H1 (cell line): ENCODE measurements around the gene CRACDL. TPM values are rescaled to one million over a fixed set of nuclear protein-coding genes. Genes with fewer than 3 reads are reported as not detected.

Source experiments
- CTCF ChIA-PET: fragments of 300-600 bp; sonication (Branson Sonifier 250); formaldehyde crosslinking; loops from one replicate; lab custom pipeline; 2021; ENCODE audit not compliant: partially characterized antibody; lab: Charles Lee
- POLR2A ChIA-PET: fragments of 300-600 bp; sonication (Branson Sonifier 250); formaldehyde crosslinking; loops from one replicate; lab custom pipeline; 2021; ENCODE audit warnings: inconsistent platforms; ENCODE audit not compliant: partially characterized antibody; lab: Charles Lee
- DNase-seq, 2 experiments: peaks; one replicate each; pipeline versions ENCODE4 v3.0.0 to v3.0.0-alpha.2; 2010 to 2022; ENCODE audit warnings: low spot score in 2 of 2, low read depth in 1 of 2, mixed read lengths in 1 of 2
- FAIRE-seq: peaks from 2 replicates; lab custom pipeline; 2011; peaks lifted over from hg19 to GRCh38; lab: Jason Lieb, UNC
- H2AFZ ChIP-seq: 2 replicates; pipeline ENCODE4 v1.8.1; 2012; ENCODE audit warnings: low read length, inconsistent platforms
- H2AK5ac ChIP-seq: 2 replicates; pipeline ENCODE4 v1.6.1; 2013; ENCODE audit warnings: low read depth, low read length
- H2BK120ac ChIP-seq: replicated peaks from 2 replicates; pipeline ENCODE3; 2013; ENCODE audit warnings: low read depth, low read length, inconsistent platforms
- H2BK12ac ChIP-seq: 2 replicates; pipeline ENCODE4 v1.6.1; 2013; ENCODE audit warnings: low read depth, low read length
- H2BK15ac ChIP-seq: 2 replicates; pipeline ENCODE4 v1.6.1; 2013; ENCODE audit warnings: low read length
- H2BK20ac ChIP-seq: 2 replicates; pipeline ENCODE4 v1.6.1; 2013; ENCODE audit warnings: low read length
- H2BK5ac ChIP-seq: 2 replicates; pipeline ENCODE4 v1.6.1; 2013; ENCODE audit warnings: low read depth, low read length
- H3K14ac ChIP-seq: 2 replicates; pipeline ENCODE4 v1.6.1; 2013; ENCODE audit warnings: inconsistent platforms; ENCODE audit not compliant: insufficient read length
- H3K18ac ChIP-seq: 2 replicates; pipeline ENCODE4 v1.6.1; 2013; ENCODE audit warnings: low read length; ENCODE audit errors: extremely low read depth
- H3K23ac ChIP-seq: 2 replicates; pipeline ENCODE4 v1.6.1; 2013; ENCODE audit warnings: inconsistent platforms; ENCODE audit not compliant: insufficient read length
- H3K23me2 ChIP-seq: 2 replicates; pipeline ENCODE4 v1.6.1; 2013; ENCODE audit warnings: low read depth, low read length
- H3K27ac ChIP-seq: 2 replicates; pipeline ENCODE4 v1.6.1; 2011; ENCODE audit warnings: low read depth, low read length, inconsistent platforms
- H3K27me3 ChIP-seq, 4 experiments: replicated peaks in 1 of 4; 1 replicate in 1 of 4; 2 replicates in 3 of 4; pipeline versions ENCODE4 v1.6.1 to v1.8.1; 2011 to 2013; ENCODE audit warnings: low read length in 3 of 4, mild to moderate bottlenecking in 3 of 4, inconsistent platforms in 2 of 4, mixed read lengths in 2 of 4, moderate library complexity in 1 of 4; ENCODE audit not compliant: control insufficient read depth in 3 of 4, insufficient read depth in 3 of 4; ENCODE audit errors: extremely low read depth in 1 of 4
- H3K36me3 ChIP-seq, 4 experiments: 2 replicates each; pipeline versions ENCODE4 v1.6.1 to v1.8.1; 2011 to 2013; ENCODE audit warnings: mild to moderate bottlenecking in 4 of 4, low read length in 3 of 4, moderate library complexity in 2 of 4, control low read depth in 1 of 4, inconsistent platforms in 1 of 4; ENCODE audit not compliant: insufficient read depth in 4 of 4, control insufficient read depth in 2 of 4
- H3K4ac ChIP-seq: replicated peaks from 2 replicates; pipeline ENCODE3; 2013; ENCODE audit warnings: low read length, low read depth, mixed read lengths, inconsistent platforms; ENCODE audit not compliant: insufficient read length
- H3K4me1 ChIP-seq, 4 experiments: replicated peaks in 1 of 4; 1 replicate in 1 of 4; 2 replicates in 3 of 4; pipeline versions ENCODE4 v1.6.1 to v1.8.1; 2011 to 2013; ENCODE audit warnings: low read length in 3 of 4, inconsistent platforms in 2 of 4, mixed read lengths in 1 of 4; ENCODE audit not compliant: insufficient read depth in 4 of 4, control insufficient read depth in 3 of 4
- H3K4me2 ChIP-seq, 2 experiments: 2 replicates each; pipeline versions ENCODE4 v1.6.1 to v1.8.1; 2011 to 2013; ENCODE audit warnings: low read depth in 2 of 2, low read length in 2 of 2, control low read depth in 1 of 2, inconsistent platforms in 1 of 2, mild to moderate bottlenecking in 1 of 2; ENCODE audit not compliant: insufficient read depth in 1 of 2
- H3K4me3 ChIP-seq, 4 experiments: fragments of 200-600, 300-600 bp in 1 of 4; sonication (generic), shearing (Covaris generic), sonication (Bioruptor Twin) in 1 of 4; 2 replicates each; pipeline versions ENCODE4 v1.5.1 to v1.8.1; 2011 to 2016; ENCODE audit warnings: low read length in 4 of 4, low read depth in 3 of 4, control low read depth in 2 of 4, inconsistent platforms in 2 of 4, mild to moderate bottlenecking in 2 of 4, mixed read lengths in 1 of 4, moderate library complexity in 1 of 4; ENCODE audit not compliant: insufficient read depth in 2 of 4; ENCODE audit errors: extremely low read depth in 1 of 4
- H3K56ac ChIP-seq: replicated peaks from 2 replicates; pipeline ENCODE3; 2013; ENCODE audit warnings: low read depth, mild to moderate bottlenecking, mixed read lengths, low read length, inconsistent platforms; ENCODE audit not compliant: insufficient read length
- H3K79me1 ChIP-seq: 2 replicates; pipeline ENCODE4 v1.6.1; 2013; ENCODE audit warnings: low read depth, low read length, control low read depth
- H3K79me2 ChIP-seq, 2 experiments: 2 replicates each; pipeline versions ENCODE4 v1.6.1 to v1.8.1; 2012 to 2013; ENCODE audit warnings: low read length in 2 of 2, mild to moderate bottlenecking in 2 of 2, inconsistent platforms in 1 of 2; ENCODE audit not compliant: insufficient read depth in 2 of 2, control insufficient read depth in 1 of 2
- H3K9ac ChIP-seq, 4 experiments: replicated peaks in 1 of 4; 1 replicate in 1 of 4; 2 replicates in 3 of 4; pipeline versions ENCODE4 v1.6.1 to v1.8.1; 2011 to 2013; ENCODE audit warnings: low read depth in 3 of 4, low read length in 3 of 4, control low read depth in 2 of 4, mild to moderate bottlenecking in 2 of 4, moderate library complexity in 2 of 4, inconsistent platforms in 1 of 4; ENCODE audit errors: extremely low read depth in 1 of 4
- H3K9me3 ChIP-seq, 2 experiments: 2 replicates each; pipeline versions ENCODE4 v1.6.1 to v1.8.1; 2012 to 2013; ENCODE audit warnings: mild to moderate bottlenecking in 2 of 2, moderate library complexity in 2 of 2, control low read depth in 1 of 2, inconsistent platforms in 1 of 2, low read depth in 1 of 2, low read length in 1 of 2, mixed read lengths in 1 of 2; ENCODE audit not compliant: insufficient read depth in 2 of 2
- H4K20me1 ChIP-seq, 2 experiments: replicated peaks in 1 of 2; 2 replicates each; pipeline versions ENCODE3 to v1.8.1; 2011 to 2013; ENCODE audit warnings: inconsistent platforms in 2 of 2, low read length in 2 of 2, mild to moderate bottlenecking in 1 of 2; ENCODE audit not compliant: insufficient read depth in 2 of 2, control insufficient read depth in 1 of 2
- H4K5ac ChIP-seq: 2 replicates; pipeline ENCODE4 v1.6.1; 2013; ENCODE audit warnings: low read length, low read depth, mixed read lengths, inconsistent platforms; ENCODE audit not compliant: insufficient read length
- H4K8ac ChIP-seq: 2 replicates; pipeline ENCODE4 v1.8.0; 2013; ENCODE audit warnings: mild to moderate bottlenecking, moderate library complexity, low read length, inconsistent platforms; ENCODE audit not compliant: insufficient read depth; ENCODE audit errors: extremely low read depth
- H4K91ac ChIP-seq: replicated peaks from 2 replicates; pipeline ENCODE3; 2013; ENCODE audit warnings: low read length, mixed read lengths, inconsistent platforms; ENCODE audit not compliant: insufficient read length
- EP300 ChIP-seq, 2 experiments: IDR thresholded peaks; 1 replicate in 1 of 2; 2 replicates in 1 of 2; pipeline ENCODE4 v1.6.1; 2011 to 2012; ENCODE audit warnings: low read depth in 2 of 2, low read length in 2 of 2, mild to moderate bottlenecking in 2 of 2, borderline replicate concordance in 1 of 2, inconsistent platforms in 1 of 2, moderate library complexity in 1 of 2
- HDAC6 ChIP-seq: IDR thresholded peaks from one replicate; pipeline ENCODE4 v1.7.1; 2012; ENCODE audit warnings: low read depth, mild to moderate bottlenecking, inconsistent platforms, low read length, moderate library complexity
- NRF1 ChIP-seq: IDR thresholded peaks from 2 replicates; pipeline ENCODE4 v1.6.1; 2011; ENCODE audit warnings: mild to moderate bottlenecking, low read depth, low read length, improper control_type of control experiment
- POLR2A ChIP-seq, 2 experiments: IDR thresholded peaks; 1 replicate in 1 of 2; 2 replicates in 1 of 2; pipeline ENCODE4 v1.6.1; 2011; ENCODE audit warnings: low read depth in 2 of 2, low read length in 2 of 2, mild to moderate bottlenecking in 2 of 2; ENCODE audit errors: control extremely low read depth in 1 of 2
- SAP30 ChIP-seq: fragments of 300-600 bp; sonication (generic); IDR thresholded peaks from 2 replicates; pipeline ENCODE4 v1.7.1; 2012; ENCODE audit warnings: low read length, moderate library complexity, mild to moderate bottlenecking, inconsistent platforms; ENCODE audit not compliant: insufficient read depth, insufficient replicate concordance
- SIX5 ChIP-seq: IDR thresholded peaks from 2 replicates; pipeline ENCODE4 v1.6.1; 2011; ENCODE audit warnings: mild to moderate bottlenecking, low read depth, low read length
- SP2 ChIP-seq: IDR thresholded peaks from 2 replicates; pipeline ENCODE4 v1.6.1; 2012; ENCODE audit warnings: mild to moderate bottlenecking, low read length, inconsistent platforms
- WGBS, 2 experiments: shearing (Covaris generic) in 1 of 2; methylation state at CpG; one replicate each; pipeline versions ENCODE4 v1.1.6 to v1.1.7; 2013 to 2015; ENCODE audit warnings: low lambda C conversion rate in 2 of 2, mixed read lengths in 2 of 2, inconsistent platforms in 1 of 2, low coverage in 1 of 2, missing lambda C conversion rate in 1 of 2; ENCODE audit not compliant: insufficient replicate concordance in 2 of 2, insufficient coverage in 1 of 2, insufficient read length in 1 of 2; ENCODE audit errors: extremely low coverage in 1 of 2, missing lambda C conversion rate in 1 of 2; 5-methylcytosine and 5-hydroxymethylcytosine counted together
- polyA plus RNA-seq, 7 experiments: library from polyadenylated mRNA; depleted of rRNA in 3 of 7; stranded (reverse) in 5 of 7; unstranded in 2 of 7; fragments of >200 nt in 5 of 7; fragments of 200-250 nt in 2 of 7; gene quantifications; 1 replicate in 5 of 7; 2 replicates in 1 of 7; 4 replicates in 1 of 7; pipeline versions ENCODE4 v1.2.1 to v1.2.3, GENCODE V29; 2011 to 2013; ENCODE audit warnings: missing spikeins in 2 of 7, mixed read lengths in 2 of 7
- total RNA-seq: library from RNA; stranded (reverse); fragmentation: NEBNext Ultra II Directional; extraction: Animal tissue kit (Norgen Biotek cat#: 25700); gene quantifications from 2 replicates; pipeline ENCODE4 v1.2.1, GENCODE V29; 2021

Gene CRACDL
- total and polyA plus RNA-seq, 2 of the 8 experiments (the other 6 are each of a cell fraction or from before 2014, with no cell fraction given), result 0.07 to 0.38 TPM

- Histone ChIP-seq H3K36me3 (no peaks in the 10 kb centered on the region), H3K4me2 (no peak overlapping the region), H3K23me2 (no peaks in the 10 kb centered on the region), H2BK20ac (no peak overlapping the region), H2BK12ac (no peak overlapping the region), H4K91ac (no peak overlapping the region), H3K56ac (no peak overlapping the region), H3K4me1 (peaks cover 0 to 3% (median under 1%) of the 10 kb centered on the region in 4 experiments; a peak in 2 of 7 replicates), H2BK120ac (no peak overlapping the region), H4K5ac (no peak overlapping the region), H2AK5ac (no peak overlapping the region), H3K18ac (no peak overlapping the region), H3K79me1 (no peaks in the 10 kb centered on the region; the same call in 1 of the 2 replicates), H3K9ac (no peak overlapping the region), H3K23ac (no peak overlapping the region), H4K20me1 (no peaks in the 10 kb centered on the region), H3K4me3 (no peak overlapping the region), H2BK5ac (no peak overlapping the region), H3K27me3 (no peaks in the 10 kb centered on the region), H2AFZ (no peak overlapping the region), H3K27ac (no peak overlapping the region), H4K8ac (no peak overlapping the region), H3K4ac (no peak overlapping the region), H3K79me2 (no peaks in the 10 kb centered on the region), H3K9me3 (no peaks in the 10 kb centered on the region), H3K14ac (no peak overlapping the region), H2BK15ac (no peak overlapping the region)
- ChIA-PET POLR2A (no interaction called here), CTCF (interaction anchor here (0.6 to 0.8 kb wide), 2 partner anchors 9 to 37 kb away, joined by 3 read pairs; no protein-coding TSS in a partner anchor)
- DNase-seq, result no peak
- WGBS, 2 experiments, result 72% methylated on average over 8 of the region's 8 CpGs; no CpG with 5 or more reads in 1 of the 2 experiments
- TF ChIP-seq POLR2A (IDR thresholded peaks at IDR 0.05; ENCODE audit: control extremely low read depth in 1 of 2, low read depth in 2 of 2, low read length in 2 of 2), result no peak
- no peak for TF ChIP-seq NRF1
- TF ChIP-seq EP300 (IDR thresholded peaks at IDR 0.05; ENCODE audit: borderline replicate concordance in 1 of 2, low read depth in 2 of 2, low read length in 2 of 2), result no peak
- TF ChIP-seq SAP30, result no peak
- no peak for TF ChIP-seq SIX5
- no peak for TF ChIP-seq SP2
- no peak for TF ChIP-seq HDAC6
- FAIRE-seq, result no peak
Measured at GRCh38 chr2:98747888-98748287, 188.1 kb downstream of the CRACDL start.
